ENCODE results near the gene BUB1B.
"Not testable (repeated sequence)": the region's sequence is repeated elsewhere in the genome, so short reads cannot be mapped to it uniquely, and the experiment has no call there.

Gene BUB1B, protein sequence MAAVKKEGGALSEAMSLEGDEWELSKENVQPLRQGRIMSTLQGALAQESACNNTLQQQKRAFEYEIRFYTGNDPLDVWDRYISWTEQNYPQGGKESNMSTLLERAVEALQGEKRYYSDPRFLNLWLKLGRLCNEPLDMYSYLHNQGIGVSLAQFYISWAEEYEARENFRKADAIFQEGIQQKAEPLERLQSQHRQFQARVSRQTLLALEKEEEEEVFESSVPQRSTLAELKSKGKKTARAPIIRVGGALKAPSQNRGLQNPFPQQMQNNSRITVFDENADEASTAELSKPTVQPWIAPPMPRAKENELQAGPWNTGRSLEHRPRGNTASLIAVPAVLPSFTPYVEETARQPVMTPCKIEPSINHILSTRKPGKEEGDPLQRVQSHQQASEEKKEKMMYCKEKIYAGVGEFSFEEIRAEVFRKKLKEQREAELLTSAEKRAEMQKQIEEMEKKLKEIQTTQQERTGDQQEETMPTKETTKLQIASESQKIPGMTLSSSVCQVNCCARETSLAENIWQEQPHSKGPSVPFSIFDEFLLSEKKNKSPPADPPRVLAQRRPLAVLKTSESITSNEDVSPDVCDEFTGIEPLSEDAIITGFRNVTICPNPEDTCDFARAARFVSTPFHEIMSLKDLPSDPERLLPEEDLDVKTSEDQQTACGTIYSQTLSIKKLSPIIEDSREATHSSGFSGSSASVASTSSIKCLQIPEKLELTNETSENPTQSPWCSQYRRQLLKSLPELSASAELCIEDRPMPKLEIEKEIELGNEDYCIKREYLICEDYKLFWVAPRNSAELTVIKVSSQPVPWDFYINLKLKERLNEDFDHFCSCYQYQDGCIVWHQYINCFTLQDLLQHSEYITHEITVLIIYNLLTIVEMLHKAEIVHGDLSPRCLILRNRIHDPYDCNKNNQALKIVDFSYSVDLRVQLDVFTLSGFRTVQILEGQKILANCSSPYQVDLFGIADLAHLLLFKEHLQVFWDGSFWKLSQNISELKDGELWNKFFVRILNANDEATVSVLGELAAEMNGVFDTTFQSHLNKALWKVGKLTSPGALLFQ

GRCh38 chr15:40160689-40161688 lies at the start of gene BUB1B:
BUB1B (plus strand) TSS chr15:40161069; CDS start chr15:40161221, 152 bp downstream.
- FAIRE-seq, result peak; percentile 94
- DNase-seq (ENCODE audit: insufficient read length, low spot score), result peak; percentile 95

GRCh38 chr15:40111888-40112287 lies 49.0 kb upstream of the BUB1B start:
- FAIRE-seq (no peak), DNase-seq (ENCODE audit: insufficient read length, low spot score) (no peak)

DNA sequence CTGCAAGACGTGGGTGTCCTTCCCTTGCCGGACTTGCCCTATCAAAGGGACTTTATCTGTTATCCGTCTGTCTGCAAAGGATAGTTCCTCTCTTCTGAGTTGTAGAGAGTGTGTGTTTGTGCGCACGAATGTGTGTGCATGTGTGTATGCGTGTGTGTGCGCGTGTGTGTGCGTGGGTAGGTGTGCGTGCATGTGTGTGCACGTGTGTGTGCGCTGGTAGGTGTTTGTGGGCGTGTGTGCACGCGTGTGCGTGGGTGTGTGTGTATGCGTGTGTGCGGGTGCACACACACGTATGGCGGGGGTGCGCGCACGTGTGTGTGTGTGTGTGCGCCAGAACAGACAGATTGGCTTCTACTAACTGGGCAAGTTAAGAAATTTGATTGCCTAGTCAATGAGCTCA lies 48.1 kb upstream of the BUB1B start:
- DNase-seq (ENCODE audit: insufficient read length, low spot score) (no peak), FAIRE-seq (no peak)

DNA sequence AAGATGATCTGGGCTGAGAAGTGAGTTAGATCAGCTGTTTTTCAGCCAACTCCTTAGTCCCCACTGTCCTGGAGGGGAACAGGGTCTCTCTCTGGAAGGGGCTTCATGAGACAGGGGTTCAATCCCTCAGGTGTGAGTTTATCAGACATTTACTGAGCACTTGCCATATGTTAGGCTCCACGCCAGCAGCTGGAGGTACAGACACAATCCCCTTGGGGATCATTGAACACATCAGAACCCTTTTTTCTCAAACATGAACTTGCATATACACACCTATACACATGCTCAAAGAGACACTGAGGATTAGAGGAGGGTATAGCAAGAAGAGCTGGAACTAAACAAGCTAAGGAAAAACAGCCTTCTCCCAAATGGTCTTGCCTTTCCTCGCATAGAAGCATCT lies 46.7 kb upstream of the BUB1B start:
- no peak for FAIRE-seq
- DNase-seq (ENCODE audit: insufficient read length, low spot score), result no peak

- not testable (repeated sequence) for FAIRE-seq; DNase-seq (ENCODE audit: insufficient read length, low spot score)
Observed at GRCh38 chr15:40115106-40115505, 45.8 kb upstream of the BUB1B start.

GRCh38 chr15:40115670-40116093 lies 45.2 kb upstream of the BUB1B start:
- FAIRE-seq (no peak), DNase-seq (ENCODE audit: insufficient read length, low spot score) (no peak)

DNA sequence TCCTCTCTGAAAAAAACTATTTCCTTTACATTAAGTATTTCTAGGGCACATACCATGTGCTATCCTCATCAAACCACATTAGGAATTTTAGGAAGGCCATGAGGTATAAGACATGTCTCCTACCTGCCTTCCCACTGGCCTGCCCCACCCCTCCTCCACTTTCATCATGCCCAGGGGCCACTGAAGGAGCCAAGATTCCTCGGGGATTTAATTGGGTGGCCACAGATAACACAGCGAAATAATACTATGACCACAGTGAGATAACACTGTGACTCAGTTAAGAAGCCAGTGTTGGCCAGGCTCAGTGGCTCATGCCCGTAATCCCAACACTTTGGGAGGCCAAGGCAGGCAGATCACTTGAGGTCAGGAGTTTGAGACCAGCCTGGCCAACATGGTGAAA lies 42.4 kb upstream of the BUB1B start:
- DNase-seq (ENCODE audit: insufficient read length, low spot score) (no peak), FAIRE-seq (no peak)

DNA sequence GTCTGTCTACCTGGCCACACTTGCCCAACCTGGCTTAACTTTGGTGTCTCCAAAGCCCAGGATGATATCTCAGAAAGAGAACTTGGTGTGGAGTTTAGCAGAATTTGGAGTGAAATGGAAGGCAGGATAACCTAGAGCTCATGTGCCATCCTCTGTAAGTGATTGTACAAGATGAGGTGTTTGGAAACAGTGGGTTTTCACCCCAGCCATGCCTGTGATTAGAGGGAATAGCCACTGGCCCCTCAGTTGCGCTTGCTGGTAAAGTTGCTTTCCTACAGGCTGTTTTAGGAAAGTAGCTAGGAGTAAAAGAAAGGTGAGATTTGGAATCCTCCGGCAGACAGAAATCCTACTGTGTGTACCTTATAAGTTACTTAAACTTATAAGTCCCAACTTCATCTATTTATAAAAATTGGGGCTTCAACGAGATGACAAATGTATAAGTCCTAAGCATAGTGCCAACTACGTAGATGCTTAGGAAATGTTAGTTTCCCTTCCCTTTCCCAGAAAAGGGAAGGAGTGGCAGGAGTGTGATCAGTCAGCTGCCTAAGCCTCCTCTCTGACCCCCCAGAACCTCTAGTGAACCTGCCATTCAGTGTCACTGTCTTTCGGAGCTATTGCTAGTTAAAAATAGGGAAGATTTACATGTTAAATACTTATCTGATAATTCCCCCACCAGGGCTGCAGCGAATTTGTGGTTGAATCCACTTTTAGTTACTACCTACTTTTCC lies 38.8 kb upstream of the BUB1B start:
- DNase-seq (ENCODE audit: insufficient read length, low spot score) (no peak), FAIRE-seq (no peak)

- DNase-seq (ENCODE audit: insufficient read length, low spot score); FAIRE-seq: not testable (repeated sequence)
Observed at GRCh38 chr15:40122989-40123388, 37.9 kb upstream of the BUB1B start.

DNA sequence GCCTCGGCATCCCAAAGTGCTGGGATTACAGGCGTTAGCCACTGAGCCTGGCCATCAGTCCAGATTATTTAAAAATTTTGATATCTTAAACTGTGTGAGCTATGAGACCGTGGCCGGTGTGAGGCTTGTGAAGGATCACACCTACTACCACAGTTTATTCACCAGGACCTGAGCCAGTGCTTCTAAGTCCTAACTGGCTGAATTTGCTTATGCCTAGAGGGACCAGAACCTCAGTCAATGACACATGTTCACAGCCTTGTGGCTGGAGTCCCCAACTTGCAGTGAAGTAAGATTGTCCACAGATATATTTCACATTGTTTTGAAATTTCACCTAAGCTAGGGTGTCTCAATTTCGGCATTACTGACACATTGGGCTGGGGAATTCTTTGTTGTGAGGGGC lies 37.0 kb upstream of the BUB1B start:
- not testable (repeated sequence) for FAIRE-seq; DNase-seq (ENCODE audit: insufficient read length, low spot score)

DNA sequence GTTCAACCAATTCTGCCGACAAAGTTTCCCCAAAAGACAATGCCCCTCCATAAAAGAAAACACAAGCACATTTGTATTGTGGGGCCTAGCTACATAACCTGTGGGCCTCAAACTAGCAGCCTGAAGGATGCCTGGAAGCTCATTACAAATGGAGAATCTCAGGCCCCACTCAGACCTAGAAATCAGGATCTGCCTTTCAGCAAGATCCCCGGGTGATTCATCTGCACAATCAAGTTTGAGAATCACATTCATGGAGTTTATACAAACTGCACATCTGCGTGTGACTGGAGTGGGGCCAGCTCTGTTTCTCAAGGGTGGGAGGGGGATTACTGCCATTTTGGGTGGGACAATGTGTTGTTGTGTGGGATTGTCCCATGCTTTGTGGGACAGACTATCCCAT lies 36.5 kb upstream of the BUB1B start:
- FAIRE-seq; DNase-seq (ENCODE audit: insufficient read length, low spot score): not testable (repeated sequence)

GRCh38 chr15:40124807-40125285 lies 36.0 kb upstream of the BUB1B start:
- not testable (repeated sequence) for DNase-seq (ENCODE audit: insufficient read length, low spot score)
- FAIRE-seq, result peak; percentile 68

GRCh38 chr15:40125950-40126349 lies 34.9 kb upstream of the BUB1B start:
- no peak for FAIRE-seq
- DNase-seq (ENCODE audit: insufficient read length, low spot score), result no peak

- FAIRE-seq, result no peak
Observed at GRCh38 chr15:40128766-40129660, 31.9 kb upstream of the BUB1B start.

DNA sequence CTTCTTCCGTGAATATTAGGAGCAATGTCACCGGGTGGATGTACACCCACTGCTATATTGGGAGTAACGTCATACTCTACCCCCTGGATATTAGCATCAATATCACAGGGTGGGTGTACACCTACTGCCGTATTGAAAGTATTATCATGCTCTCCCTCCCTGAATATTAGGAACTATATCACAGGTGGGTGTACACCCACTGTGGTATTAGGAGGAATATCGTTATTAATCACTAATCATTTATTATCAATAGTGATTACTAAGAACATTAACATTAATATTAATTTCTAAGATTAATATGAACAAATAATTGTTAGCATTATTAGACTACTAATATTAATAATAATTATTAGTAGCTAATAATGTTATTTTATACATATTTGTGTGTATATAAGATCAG lies 30.8 kb upstream of the BUB1B start:
- FAIRE-seq (no peak), DNase-seq (ENCODE audit: insufficient read length, low spot score) (no peak)

More at GRCh38 chr15:40128766-40129660, 31.9 kb upstream of the BUB1B start:
- DNase-seq (ENCODE audit: insufficient read length, low spot score), result no peak

DNA sequence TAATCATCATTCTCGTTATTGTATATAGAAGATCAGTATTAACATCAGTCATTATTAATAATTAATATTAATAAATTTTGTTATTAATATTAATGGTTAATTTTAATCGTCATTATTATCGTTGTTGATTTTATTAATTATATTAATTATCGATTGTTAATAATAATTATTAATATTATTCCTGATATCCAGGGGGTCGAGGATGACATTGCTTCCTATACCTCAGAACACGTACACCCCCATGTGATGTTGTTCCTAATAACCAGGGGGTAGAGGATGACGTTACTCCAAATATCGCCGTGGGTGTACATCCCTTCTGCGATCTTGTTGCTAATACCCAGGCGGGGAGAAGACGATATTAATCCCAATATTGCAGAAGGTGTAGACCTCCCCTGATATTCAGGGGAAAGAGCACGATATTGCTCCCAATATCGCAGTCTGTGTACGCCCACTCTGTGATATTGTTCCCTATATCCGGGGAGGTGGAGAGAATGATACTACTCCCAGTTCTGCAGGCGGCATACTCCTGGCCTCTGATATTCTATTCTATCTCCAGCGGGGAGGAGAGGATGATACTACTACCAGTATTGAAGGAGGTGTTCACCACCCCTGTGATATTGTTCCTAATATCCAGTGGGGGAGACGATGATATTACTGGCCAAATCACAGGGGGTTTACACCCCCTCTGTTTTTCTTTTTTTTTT lies 29.9 kb upstream of the BUB1B start:
- DNase-seq (ENCODE audit: insufficient read length, low spot score), result no peak
- FAIRE-seq, result no peak

GRCh38 chr15:40133544-40133943 lies 27.3 kb upstream of the BUB1B start:
- DNase-seq (ENCODE audit: insufficient read length, low spot score) (no peak), FAIRE-seq (no peak)

- DNase-seq (ENCODE audit: insufficient read length, low spot score) (no peak), FAIRE-seq (no peak)
Observed at GRCh38 chr15:40134885-40135284, 26.0 kb upstream of the BUB1B start.
